GM21381 (cell line): ENCODE results near the gene MEF2C.

ENCODE experiments used
- ATAC-seq: cut with Tn5 transposase; IDR thresholded peaks from one replicate; pipeline ENCODE4 v1.9.1; 2021; ENCODE audit warnings: mild to moderate bottlenecking, moderate library complexity; ENCODE audit not compliant: unreplicated experiment

Gene MEF2C

DNA sequence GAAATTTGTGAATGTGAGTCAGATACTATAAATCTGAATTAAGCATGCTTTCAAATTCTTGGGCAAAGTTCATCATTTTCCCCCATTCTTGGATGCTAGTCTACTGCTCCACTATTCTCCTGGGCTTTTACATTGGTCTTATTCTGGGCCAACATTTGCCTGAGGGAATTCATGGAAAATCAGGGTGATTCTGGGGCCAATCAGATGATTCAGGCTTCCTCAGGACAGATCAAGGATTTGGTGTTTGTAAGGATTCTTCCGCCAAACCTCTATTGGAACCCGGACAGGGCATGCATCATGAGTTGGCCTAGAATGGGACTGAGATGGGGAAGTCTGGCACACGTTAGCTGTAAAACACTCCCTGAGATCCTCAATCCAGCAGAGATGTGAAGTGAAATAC lies 113.8 kb downstream of the MEF2C start:
- ATAC-seq: no peak

DNA sequence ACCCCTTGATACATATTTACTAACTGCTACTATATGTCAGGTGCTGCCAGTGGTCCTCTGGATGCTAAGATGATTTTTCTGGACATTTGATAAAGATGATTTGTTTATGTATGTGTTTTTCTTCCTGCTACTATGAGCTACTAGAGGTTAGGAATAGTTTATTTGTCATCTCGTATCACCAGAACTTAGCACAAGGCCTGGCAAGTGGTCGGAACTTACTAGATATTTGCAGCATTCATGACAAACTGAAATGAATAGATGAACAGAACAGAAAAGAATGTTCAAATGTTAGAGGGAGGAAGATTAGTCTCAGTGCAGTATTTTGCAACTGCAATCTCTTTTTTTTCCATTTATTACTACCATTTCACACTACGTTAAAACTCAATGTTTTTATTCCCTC lies 114.6 kb downstream of the MEF2C start:
- no peak for ATAC-seq

DNA sequence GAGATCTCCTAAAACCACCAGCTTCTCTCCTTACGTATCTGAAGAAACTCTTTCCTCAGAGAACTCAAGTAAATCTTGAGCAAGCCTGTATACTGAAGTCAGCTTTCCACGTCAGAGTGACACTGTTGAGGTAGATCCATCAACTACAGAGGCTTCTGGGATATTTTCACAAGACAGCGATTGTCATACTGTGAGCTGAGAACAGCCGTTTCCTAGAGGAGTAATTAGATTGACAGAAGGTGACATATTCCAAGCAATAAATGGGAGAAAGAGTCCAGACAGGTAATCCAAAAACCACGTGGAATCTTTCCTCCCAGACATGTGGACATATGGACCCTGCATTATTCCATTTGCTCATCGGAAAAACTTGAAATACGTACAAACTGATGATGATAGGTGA lies 117.2 kb downstream of the MEF2C start:
- ATAC-seq: no peak

DNA sequence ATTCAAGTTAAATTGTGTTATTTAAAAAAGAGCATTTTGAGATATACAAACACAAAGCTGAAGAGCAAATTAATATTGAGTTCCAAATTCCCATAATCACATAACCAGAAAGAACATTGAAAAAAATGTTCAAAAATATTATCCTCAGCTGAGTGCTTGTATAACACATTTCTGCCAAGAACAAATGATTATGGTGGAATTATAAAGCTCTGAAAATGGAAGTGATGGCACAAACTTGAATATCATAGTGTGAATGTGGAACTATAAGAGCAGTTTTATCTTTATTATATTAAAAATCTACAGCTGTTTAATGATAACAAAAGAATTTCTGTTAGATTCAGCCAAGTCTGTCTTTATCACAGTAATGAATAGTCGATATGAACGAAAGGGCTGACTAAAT lies 117.8 kb downstream of the MEF2C start:
- no peak for ATAC-seq

DNA sequence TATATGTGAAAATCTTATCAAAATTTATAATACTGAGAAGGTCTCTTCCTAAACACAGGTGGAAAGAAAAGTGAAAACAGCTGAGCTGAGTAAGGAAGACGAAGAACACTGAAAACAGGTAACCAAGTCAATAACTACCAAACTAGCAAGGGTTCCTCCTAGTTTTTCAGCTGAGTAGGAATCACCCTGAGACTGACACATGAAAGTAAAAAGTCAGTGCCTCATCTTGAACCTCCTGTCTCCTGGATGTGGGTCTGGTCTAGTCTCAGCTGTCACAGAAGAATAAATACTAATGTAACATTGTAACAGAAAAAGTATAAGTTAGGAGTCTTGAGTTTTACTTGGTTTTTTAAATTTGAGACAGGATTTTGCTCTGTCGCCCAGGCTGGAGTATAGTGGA lies 121.0 kb downstream of the MEF2C start:
- peak; percentile 55 for ATAC-seq

DNA sequence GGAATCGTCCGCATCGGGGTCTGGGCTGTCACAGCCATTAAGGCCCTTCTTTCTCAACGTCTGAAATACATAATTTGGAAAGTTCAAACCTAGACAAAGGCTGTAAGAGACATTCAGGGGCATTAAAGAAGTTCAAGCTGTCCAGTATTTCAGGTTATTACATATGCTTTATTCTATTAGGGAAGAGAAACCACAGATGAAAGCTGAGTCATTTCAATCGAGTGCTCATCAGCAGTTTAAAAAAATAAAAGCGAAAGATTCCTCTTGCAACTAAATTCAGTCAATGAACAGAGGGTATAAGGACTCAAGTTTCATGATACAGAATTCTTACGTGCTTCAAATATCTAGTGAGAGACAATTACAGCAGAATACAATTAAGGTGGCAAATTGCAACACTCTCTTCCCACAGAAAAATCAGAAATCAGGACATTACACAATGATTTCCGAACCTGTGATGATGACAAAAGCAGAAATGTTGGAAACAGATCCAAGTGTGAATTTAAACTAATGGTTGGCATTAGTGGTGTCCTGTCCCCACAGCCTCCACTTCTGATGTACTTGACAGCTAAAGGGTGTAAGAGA lies 121.6 kb downstream of the MEF2C start:
- no peak for ATAC-seq

DNA sequence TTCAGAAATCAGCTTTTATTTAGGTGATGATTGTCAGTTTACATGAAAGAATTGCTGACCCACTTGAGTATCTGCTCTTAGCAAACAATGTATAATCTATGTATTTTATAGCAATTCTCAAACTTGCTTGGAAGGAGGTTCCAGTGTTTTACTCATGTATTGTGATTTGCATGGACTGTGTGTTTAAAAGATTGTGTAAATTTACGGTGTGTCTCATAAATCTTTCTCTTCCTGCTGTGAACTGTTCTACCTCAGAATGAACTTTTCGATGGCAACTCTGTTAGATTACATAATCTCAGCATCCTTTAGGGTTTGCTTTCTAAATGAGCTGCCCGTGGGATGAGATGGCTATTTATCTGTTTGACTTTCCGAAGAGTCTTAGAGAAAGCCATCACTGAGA lies 122.5 kb downstream of the MEF2C start:
- ATAC-seq: no peak

DNA sequence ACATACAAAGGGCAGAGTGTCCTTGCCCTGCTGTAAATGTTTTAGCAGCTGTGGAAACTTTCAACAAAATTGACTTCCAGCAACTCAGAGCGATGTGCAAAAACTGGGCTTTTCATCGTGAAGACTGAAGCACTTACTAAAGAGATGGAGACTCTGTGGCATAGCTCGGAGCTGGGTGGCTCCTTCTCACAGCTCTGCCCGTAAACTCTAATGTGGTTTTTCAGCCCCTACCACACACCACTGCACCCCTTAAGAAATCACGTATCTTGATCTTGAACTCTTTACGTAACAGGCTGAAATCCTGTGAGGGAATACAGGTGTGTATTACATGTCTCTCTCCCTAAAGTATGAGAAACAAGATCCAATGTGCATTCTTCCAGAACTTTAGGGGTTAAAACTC lies 124.4 kb downstream of the MEF2C start:
- no peak for ATAC-seq

DNA sequence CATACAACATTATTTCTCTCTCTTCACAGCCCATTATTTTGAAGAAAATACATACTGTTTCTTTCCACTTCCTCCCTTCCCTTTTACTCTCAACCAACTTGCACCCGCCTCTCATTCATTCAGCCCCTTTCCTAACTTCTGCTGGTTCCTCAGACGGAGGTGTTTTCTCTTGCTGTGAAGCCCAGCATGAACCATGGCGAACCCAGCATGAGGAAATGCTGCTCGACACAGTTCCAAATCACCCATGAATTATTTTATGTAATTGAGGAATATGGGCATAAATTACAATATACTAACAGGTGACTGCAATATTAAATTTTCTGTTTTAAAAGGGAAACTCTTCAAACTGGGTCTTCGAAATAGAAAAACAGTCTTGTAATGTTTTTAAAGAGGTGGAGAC lies 124.8 kb downstream of the MEF2C start:
- ATAC-seq: no peak

DNA sequence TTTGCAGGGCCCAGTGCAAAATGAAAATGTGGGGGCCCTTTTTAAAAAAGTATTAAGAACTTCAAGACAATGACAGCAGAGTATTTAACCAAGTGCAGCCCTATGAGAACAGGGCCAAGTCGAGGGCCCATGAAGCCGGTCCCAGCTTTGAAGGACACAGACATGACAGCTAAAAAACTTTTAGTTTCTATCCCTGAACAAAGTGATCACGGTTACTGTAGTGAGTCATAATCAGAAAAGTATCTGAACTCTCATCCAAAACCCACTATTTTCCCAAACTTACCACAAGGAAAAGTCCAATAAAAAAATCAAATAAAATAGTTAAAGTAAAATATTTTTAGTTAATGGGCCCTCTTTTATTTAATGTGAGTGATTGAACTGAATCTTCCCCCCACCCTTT lies 126.0 kb downstream of the MEF2C start:
- no peak for ATAC-seq

DNA sequence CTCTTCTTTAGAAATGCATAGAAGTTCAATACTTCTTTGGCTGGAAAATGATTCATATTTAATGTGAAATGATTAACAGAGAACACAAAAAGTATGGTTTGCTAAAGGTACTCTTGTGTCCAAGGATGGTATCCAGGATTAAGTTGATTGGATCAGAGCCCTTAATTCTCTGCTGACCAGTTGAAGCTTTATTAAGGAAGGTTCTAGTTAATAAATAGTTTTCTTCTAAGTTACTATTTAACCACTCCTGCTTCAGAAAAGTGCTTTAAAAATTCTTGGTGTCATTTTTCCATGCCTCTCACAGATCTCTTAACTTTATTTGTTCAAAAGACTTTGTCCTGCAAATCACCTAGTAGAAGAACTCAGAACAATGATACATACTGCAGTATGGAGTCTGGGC lies 134.3 kb downstream of the MEF2C start:
- no peak for ATAC-seq

DNA sequence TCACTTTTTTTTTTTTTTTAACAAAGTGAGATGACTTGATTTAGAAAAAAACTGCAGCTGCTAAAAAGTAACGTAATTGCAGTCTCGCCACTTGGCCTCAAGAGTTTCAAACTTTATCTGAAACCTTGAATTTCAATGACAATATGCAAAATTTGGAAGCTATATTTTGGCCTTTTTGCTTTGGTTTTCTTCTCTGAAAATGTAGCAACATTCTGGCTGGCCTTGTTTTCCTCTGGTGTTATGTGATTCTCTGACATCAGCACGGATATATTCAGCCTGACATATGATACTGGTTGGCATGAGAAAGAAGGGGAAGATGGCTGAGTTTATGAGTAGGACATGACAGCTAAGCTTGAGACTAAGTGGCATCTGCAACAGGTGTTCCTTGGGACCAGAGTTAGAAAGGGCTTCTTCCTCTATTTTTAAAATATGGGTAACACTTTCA lies 136.5 kb downstream of the MEF2C start:
- ATAC-seq: peak; percentile 72

DNA sequence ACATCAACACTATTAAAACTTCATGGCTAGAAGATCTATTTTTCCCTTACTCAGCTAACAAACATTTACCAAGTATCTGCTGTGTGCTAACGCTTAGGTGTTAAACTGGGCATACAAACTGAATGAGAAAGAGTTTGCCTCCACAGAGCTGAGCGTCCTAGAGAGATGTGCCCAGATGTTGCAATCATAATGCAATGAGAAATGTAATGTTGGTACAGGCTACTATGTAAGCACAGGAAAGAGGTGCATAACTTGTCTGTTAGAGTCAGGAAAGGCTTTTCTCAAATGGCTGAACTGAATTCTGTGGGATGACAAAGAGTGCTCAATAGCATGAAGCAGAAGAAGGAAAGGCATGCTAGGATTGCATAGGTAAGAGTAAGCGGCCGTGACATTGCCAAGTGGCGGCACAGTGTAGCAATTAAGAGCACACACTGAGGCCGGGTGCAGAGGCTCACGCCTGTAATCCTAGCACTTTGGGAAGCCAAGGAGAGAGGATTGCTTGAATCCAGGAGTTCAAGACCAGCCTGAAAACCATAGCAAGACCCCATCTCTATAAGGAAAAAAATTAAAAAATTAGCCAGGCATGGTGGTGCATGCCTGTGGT lies 137.8 kb downstream of the MEF2C start:
- no peak for ATAC-seq

DNA sequence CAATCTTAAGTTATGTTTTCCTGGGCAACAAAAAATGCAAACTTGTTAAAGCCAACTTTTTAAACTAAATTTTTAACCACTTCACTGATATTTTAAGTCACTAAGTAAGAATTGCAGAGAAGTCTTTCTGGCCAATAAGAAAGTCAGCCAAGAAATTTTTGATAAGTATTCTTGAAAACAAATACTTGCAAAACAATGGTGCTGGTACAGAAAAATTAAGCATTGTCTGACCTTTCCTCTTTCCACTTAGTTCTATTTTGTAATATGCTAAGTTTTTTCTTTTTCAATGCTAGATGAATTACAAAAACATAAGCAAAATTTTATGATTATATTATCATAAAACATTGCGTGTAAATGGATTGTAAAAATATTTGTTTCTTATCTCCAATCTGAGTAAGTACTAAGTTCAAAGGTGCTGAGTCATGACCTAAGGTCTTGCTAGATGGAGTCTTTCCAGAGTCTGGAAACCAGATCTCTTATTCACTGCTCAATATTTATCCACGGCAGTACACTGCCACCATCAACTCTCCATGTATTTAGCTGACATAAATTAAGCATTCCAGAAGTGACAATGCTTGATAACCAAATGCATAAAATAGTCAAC lies 139.7 kb downstream of the MEF2C start:
- ATAC-seq: no peak

DNA sequence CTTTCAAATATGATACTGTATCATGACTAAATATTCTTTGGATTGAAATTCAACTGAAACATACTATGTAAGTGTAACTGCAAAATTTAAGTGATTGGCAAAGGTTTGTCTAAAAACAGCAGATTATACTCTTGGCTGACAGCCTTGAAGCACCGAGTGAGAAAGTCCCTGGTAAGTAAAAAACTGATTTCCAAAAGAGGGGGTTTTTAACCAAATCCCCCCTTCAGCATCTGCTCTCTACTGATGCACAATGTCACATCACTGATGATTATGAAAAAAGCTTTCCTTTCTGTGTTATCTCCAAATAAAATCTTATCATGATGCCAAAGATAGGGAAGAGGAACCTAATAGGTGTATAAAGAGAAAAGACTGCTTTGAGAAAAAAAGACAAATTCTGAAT lies 141.0 kb downstream of the MEF2C start:
- no peak for ATAC-seq

DNA sequence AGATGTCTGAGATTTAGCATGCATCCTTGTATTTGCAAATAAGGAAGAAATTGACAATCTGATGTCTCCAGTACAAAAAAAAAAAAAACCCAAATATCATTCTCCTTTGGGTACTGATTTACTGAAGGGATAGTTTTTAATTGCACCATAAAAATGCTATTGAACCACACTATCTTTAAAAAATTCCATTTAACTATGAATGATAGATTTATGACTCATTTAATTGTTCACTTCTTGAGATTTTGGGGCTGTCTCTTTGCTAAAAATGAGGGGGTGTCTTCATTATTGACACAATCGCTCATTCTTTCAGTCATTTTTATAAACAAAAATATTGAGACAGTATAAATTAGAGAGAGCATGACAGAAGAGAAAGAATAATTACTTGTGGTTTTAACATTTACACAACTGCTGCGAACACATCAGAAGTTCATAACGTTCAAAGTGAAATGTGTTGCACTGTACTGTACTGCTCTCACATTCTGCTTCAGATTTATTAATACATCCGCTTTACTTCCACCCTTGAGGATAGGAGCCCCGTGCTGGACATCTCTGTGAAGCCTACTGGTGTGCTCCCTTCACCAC lies 142.3 kb downstream of the MEF2C start:
- no peak for ATAC-seq

DNA sequence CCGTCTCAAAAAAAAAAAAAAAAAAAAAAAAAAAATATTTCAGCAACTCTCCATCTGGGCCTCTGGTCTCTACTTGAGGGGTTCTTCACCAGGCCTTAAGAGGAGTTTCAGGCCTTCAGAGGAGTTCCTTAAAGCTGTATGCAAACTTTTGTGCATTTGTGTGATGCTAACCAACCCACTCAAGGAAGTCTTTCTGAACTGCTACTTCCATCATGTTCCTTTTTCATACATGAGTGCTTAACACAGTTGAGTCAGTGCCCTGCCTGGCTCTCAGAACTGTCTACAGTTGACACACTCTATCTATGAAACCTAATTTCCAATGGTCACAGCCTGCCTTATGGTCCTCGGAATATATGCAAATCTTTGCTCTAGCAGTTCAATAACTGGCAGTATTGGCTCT lies 146.5 kb downstream of the MEF2C start:
- peak; percentile 34 for ATAC-seq

DNA sequence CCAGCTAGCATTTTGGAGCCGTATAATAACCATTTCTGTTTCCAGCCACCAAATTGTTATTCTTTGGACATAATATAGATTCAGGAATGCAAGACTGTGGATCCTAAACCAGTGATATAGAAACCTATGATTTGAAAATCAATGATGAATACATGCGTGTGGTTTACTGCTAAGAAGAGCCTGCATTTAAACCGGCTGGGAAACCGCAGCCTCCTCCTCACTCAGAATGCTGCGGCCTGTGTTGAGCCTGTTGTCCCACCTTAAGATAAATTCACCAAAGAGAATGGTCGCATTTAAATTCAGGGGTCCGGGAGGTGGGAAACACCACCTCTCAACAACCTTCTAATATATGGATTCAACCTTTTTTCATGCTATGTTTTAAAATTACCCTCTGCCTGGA lies 148.0 kb downstream of the MEF2C start:
- peak; percentile 24 for ATAC-seq

DNA sequence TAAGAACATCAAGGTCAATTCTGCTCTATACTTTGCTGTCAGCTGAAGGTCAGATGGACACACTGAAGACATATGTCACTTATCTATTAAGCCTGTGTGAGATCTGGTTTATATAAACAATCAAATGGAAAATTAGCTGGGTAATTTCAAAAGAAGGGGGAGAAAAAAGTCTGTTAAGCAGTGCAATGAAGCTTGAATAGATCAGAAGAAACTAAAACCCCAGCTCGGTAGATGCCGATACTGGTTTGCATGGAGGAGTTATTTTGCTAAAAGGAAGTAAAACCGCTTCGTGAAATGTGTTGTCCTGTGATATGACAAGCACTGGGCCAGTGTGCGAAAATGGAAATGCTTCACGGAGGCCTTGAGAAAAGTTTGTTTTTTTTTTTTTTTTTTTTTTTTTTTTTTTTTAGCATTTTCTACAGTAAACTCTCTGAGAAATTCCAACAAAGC lies 148.8 kb downstream of the MEF2C start:
- peak; percentile 48 for ATAC-seq

DNA sequence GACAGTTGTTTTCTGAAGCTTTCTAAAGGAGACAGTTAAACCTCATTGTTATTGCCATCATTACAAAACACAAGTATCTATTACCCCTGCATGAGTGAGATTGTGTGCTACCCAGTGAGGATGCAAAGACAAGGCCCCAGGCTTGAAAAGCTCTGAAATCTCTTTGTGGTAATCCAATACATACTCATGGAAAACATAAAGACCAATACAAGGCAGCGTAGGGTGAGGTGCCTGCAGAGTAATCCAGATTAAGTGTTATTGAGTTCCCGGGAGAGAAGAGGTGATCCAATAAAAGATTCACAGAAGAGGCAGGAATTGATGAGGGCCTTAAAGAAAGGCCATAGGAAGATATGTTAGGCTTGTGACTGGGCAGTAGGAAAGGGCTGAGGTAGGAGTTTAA lies 150.1 kb downstream of the MEF2C start:
- no peak for ATAC-seq

DNA sequence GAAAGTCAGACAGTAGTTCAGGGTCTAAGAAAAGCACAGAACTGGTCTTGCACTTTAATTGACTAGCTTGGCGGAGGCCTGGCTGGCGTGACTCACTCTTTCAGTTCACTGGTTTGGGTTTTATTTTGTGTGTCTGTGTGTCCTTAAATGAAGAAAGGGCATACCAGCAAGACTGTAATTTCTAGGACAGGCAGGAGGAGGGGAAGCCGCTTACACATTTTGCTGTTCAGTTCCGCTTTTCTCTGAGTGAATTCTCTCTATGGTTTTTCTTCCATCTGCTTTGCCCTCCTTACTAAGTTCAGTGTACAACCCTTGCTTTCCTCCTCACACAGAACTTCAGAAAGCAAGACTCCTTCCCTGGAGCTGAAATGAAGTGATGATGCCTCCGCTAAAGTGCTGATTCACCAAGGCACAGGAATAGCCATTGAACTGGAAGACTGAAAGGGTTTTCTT lies 150.8 kb downstream of the MEF2C start:
- peak; percentile 48 for ATAC-seq

DNA sequence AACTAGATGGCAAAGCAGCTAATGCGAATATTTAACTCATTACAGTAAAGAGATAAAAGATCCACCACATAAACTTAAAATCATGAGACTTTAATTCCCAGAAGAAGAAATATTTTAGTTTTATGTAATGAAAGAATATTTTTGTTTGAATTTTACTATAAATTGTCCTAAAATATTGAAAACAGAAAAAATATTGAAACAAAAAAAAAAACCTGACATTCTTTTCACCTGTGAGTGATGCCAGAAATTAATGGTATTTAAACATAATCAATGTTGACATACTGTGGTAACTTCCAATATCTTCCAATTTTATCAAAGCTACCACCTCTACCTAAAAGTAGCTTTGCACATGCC lies 153.2 kb downstream of the MEF2C start:
- ATAC-seq: no peak
